ENCODE results near the gene BLVRA. TPM values are rescaled to one million over a fixed set of nuclear protein-coding genes. Genes with fewer than 3 reads are reported as not detected.

Gene BLVRA
- total RNA-seq, 1 donor from 2014 or later: 25.5 TPM

- intact Hi-C loops (cut with micrococcal nuclease): no loop called here
These were observed 9.0 kb upstream of the BLVRA start for GRCh38 chr7:43749383-43749940.

DNA sequence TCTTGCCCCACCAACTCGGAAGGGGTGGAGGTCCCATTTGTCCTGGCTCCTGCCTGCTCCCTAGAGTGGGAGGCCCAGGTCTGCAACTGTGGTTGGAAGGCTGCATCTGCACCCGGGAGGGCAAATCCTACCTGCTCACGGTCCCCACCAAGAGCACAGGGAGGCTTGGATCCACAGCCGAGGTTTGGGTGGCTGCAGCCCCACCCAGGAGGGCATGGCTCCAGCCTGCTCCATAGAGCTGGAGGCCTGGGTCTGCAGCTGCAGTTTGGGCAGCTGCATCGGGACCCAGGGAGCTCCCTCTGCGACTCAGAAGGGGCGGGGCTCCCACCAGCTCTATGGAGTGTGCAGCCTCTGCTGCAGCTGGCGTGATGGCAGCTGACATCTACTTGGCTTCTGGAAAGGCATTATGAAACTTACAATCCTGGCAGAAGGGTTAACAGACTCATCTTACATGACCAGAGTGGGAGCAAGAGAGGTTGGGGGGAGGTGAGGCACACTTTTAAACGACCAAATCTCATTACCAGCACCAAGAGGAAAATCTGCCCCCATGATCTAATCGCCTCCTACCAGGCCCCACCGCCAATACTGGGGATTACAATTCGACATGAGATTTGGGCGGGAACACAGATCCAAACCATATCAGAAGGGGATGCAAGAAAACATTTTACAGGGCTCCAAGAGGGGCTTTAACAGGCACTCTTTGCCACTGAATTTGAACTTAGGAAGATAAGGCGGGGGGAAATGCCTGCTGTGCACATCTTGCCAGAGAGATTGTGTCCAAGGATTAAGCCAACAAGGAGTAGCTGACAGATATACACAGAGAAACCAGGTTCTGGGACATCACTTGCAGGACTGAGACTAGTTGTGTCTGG lies 8.2 kb upstream of the BLVRA start:
- intact Hi-C loops (cut with micrococcal nuclease): no loop called here

DNA sequence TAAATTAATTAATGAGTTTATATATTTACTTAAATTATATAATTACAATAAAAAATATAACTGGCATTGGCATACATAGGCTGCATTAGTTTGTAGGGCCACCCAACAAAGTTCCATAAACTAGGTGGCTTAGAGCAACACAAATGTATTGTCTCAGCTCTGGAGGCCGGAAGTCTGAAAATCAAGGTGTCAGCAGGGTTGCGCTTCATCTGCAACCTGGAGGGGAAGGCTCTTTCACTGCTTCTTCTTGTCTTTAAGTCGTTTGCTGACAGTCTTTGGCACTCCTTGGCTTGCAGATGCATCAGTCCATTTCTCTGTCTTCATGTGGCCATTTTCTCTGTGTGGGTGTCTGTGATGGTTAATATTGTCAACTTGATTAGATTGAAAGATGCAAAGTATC lies 6.1 kb upstream of the BLVRA start:
- intact Hi-C loops (cut with micrococcal nuclease): no loop called here

GRCh38 chr7:43753271-43753810 lies 5.1 kb upstream of the BLVRA start:
- intact Hi-C loops (cut with micrococcal nuclease): no loop called here

DNA sequence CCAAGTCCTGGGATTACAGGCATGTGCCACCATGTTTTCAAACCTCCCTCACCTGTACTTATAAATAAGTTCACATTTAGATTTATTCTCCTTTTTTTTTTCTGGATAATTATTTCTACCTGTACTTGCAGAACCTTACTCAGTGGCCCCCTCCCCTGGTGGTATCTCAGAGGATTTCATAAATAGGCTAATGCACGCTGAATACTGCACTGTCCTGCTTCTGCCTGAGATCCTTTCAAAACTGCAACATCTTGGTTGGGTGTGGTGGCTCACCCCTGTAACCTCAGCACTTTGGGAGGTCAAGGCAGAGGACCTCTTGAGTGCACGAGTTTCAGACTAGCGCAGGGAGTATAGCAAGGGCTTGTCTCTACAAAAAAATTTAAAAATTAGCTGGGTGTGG lies 4.6 kb upstream of the BLVRA start:
- intact Hi-C loops (cut with micrococcal nuclease): no loop called here

GRCh38 chr7:43754596-43754995 lies 3.9 kb upstream of the BLVRA start:
- intact Hi-C loops (cut with micrococcal nuclease): no loop called here

DNA sequence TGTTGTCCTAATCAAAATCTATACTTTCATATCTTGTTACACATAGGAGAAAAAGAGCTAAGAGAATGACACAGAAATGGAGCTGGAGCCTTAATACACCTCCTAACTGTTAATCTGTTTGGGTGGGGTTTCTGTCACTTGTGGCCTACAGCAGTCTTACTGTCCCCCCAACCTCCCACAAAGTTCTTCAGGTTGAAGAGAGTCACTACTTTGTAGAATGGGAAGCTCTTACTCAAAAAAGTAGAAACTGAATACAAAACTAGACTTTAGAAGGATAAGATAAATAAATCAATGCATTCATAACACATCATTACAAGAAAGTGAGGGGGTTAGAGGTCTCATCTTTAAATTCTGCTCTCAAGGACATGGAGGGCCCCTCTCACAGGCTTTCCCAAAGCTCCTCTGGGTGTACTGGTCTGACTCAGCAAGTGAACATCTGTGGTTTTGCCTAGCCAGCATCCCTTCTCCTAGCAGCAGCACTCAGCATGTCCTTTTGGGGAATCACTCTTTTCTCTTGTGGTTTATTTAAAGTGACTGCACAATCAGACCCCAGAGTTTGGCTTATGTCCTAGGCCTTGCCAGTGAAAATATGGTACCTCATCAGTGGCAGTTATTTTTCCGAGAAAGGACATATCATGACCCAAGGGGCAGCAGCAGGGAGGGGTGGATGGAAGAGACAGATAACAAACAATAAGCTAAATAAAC lies 2.0 kb upstream of the BLVRA start:
- intact Hi-C loops (cut with micrococcal nuclease): loop anchor here (5.0 kb wide), 1 partner anchor 326 kb away; the partner anchor contains the start of gene POLM

GRCh38 chr7:43757073-43757720 lies 1.3 kb upstream of the BLVRA start:
- intact Hi-C loops (cut with micrococcal nuclease): loop anchor here (5.0 kb wide), 1 partner anchor 325 kb away; the partner anchor contains the start of gene POLM

GRCh38 chr7:43758822-43759683 lies 573 bp downstream of the BLVRA start:
- intact Hi-C loops (cut with micrococcal nuclease): loop anchor here (1.0 to 5.0 kb wide), 3 partner anchors 30 to 323 kb away; partner anchors contain the start of genes COA1 and POLM

- intact Hi-C loops (cut with micrococcal nuclease): no loop called here
These were observed 2.4 kb downstream of the BLVRA start for GRCh38 chr7:43760861-43761260.

DNA sequence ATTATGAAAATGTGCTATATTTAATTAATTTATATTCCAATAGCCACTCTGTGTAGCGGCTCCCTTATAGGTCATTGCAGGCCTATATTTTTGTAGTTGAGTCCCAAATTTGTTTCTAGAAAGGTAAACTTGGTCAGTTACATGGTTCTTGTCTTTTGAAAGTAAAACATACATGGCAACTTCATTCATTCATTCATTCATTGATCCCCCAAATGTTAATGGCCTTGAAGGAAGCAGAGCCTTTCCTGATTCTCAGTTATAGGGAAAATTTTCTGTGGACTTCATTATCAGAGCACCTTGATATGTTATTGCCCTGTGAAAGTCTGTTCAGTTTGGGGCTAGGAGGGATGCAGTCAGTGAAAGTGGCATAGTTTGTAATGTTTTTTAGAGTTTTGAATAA lies 2.9 kb downstream of the BLVRA start:
- intact Hi-C loops (cut with micrococcal nuclease): no loop called here

- intact Hi-C loops (cut with micrococcal nuclease): no loop called here
These were observed 3.6 kb downstream of the BLVRA start for GRCh38 chr7:43761938-43762692.

DNA sequence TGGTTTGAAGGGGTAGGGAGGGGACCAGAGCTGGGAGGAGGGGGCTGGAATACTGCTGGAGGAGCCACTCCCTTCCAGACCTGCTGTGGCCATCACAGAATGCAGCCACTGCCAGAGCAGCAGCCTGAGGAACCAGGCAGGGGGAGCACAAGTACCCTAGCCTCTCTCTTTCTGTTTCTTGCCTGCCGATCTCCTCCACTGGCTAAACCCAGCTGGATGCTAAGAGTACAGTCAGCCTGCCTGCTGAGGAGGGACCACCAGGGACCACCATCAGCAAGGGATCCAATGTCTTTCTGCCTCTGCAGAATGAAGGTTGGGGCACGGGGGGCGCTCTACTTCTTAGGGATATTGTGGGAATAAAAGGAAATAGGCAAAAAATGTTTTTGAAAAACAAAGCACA lies 4.7 kb downstream of the BLVRA start:
- intact Hi-C loops (cut with micrococcal nuclease): no loop called here

DNA sequence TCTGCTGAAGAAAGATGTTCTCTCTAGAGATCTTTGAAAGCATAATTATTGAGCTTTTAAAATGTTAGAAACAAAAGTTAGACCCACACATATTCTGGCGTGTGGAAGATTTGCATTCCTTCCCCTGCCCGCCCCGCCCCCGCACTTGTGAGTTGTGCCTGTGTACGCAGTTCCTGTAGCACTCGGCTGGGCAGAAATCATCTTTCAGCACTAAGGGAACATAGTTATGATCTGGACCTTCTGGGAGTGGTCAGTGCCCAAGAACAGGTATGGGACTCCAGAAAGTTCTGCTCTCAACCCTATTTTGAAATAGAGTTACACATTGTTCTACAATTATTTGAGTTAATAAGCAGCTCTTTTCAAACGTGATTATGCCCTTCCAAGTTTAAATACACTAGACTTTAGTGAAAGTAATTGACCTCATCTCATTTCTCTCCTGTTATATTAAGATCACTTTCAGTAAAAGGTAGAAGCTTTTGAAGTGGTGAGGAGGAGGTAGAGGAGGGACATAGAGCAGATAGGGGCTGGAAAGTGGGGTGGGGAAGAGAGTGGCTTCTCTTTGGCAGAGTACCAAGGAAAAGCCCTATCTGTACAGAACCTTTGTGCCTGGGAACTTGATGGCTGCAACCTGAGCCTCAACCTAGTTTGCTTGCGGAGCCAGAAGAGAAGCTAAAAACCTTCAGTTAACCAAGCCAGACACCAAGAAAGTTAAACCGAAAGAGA lies 5.7 kb downstream of the BLVRA start:
- intact Hi-C loops (cut with micrococcal nuclease): no loop called here

- intact Hi-C loops (cut with micrococcal nuclease): no loop called here
These were observed 6.5 kb downstream of the BLVRA start for GRCh38 chr7:43764807-43765491.

DNA sequence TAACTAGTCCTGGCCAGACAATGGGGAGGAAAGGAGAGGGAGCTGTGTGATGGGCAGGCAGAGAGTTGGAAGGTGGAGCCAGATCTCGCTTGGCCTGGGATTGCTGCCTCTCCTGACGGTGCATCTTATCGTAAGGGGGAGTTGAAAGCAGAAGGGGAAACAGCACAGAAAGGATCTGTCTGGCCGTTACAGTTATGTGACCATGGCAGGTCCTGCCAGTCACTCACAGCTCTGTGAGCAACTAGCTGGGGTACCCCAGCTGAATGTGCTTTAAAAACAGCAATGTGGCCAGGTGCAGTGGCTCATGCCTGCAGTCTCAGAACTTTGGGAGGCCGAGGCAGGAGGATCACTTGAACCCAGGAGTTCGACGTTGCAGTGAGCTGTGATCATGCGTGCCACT lies 8.1 kb downstream of the BLVRA start:
- intact Hi-C loops (cut with micrococcal nuclease): no loop called here

DNA sequence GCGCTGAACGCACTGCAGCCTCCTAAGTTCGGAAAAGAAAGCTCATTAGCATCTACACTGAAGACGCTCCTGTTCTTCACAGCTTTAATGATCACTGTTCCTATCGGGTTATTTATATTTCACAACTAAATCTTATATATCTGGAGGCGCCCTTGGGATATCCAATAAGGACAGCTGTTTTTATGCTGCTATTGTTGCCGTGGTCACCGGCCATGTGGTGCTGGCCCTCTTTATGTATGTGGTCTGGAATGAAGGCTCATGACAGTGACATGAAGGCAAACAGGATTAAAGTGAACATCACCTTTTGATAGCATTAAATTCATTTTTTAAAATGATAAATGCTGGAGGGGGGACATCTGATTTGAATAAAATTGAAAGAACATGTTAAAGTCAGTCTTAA lies 8.8 kb downstream of the BLVRA start:
- intact Hi-C loops (cut with micrococcal nuclease): no loop called here

- intact Hi-C loops (cut with micrococcal nuclease): no loop called here
These were observed 9.9 kb downstream of the BLVRA start for GRCh38 chr7:43768201-43768886.
